ENCODE data around the gene PRDM4.
A peak's percentile ranks its signal among the peaks of the same experiment; 100 is the strongest.
"Not testable (repeated sequence)": the region's sequence is repeated elsewhere in the genome, so short reads cannot be mapped to it uniquely, and the experiment has no call there.

PRDM4 gene

DNA sequence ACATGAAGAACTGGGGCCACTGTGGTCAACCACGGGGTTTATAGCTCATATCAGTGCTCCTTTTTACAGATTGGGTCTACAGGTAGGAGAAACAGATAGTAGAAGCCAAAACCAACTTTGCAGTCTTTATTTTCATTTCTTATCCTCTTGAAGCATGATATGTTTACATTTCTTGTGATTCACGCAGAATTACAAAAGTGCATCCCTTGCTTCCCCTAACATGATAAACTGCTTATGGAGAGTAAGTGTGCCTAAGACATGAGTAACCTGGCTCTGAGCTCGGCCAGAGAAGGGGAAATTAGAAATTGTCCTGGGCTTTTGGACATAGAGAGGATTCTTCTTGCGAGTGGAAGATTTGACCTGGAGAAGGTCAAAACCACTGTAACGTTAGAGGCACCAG, 56.9 kb downstream of the PRDM4 start:
- DNase-seq (ENCODE audit: extremely low read depth in 1 of 2, low read depth in 1 of 2): no peak

- no peak for DNase-seq (ENCODE audit: extremely low read depth in 1 of 2, low read depth in 1 of 2)
These were observed 58.8 kb downstream of the PRDM4 start for GRCh38 chr12:107702106-107702505.

DNA sequence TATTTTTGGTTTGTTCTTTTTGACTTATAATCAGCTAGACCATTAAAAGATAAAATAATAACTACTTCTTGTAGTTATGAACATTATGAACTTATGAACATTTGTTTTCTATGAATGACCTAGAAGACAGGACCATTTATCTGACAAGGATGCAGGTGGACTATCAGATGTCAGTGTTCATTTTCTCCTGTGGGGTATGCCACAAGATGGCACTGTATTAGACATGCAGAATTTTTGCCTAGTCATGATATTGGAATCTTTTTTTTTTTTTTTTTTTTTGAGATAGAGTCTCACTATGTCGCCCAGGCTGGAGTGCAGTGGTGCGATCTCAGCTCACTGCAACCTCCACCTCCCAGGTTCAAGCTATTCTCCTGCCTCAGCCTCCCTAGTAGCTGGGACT, 65.2 kb downstream of the PRDM4 start:
- DNase-seq (ENCODE audit: extremely low read depth in 1 of 2, low read depth in 1 of 2): not testable (repeated sequence)

GRCh38 chr12:107685360-107686248, 75.3 kb downstream of the PRDM4 start, which contains the start of gene PWP1:
Gene PWP1 (plus strand): TSS chr12:107685799. CDS start chr12:107685900, 101 bp downstream.
- DNase-seq (ENCODE audit: extremely low read depth in 1 of 2, low read depth in 1 of 2): peak; percentile 89 to 95

DNA sequence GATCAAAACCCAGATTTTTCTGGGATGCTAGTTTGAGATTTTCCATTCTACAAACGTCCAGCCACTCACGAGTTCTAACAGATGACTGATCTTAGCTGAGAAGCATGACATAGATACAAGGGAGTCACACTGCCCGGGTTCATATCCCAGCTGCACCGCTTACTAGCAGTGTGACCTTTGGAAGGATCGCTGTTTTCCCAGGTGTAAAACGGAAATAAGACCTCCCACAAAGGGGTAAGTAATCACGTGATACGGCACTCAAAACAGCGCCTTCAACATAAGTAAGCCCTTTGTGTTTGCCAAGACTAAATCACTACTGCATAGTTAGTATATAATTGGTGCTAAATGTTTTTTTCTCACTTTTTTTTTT, 76.0 kb downstream of the PRDM4 start:
- DNase-seq (ENCODE audit: extremely low read depth in 1 of 2, low read depth in 1 of 2): no peak

- DNase-seq (ENCODE audit: extremely low read depth in 1 of 2, low read depth in 1 of 2): no peak
These were observed 76.7 kb downstream of the PRDM4 start for GRCh38 chr12:107684029-107684795.

All from stimulated activated CD8-positive, alpha-beta memory T cell treated with anti-CD3 and anti-CD28 coated beads, Interleukin-7, amount 100 ng/mL, for 48 hours (primary cell).